ENCODE measurements around the gene NOL11.
"Not testable (repeated sequence)": the region's sequence is repeated elsewhere in the genome, so short reads cannot be mapped to it uniquely, and the experiment has no call there.

Gene NOL11

DNA sequence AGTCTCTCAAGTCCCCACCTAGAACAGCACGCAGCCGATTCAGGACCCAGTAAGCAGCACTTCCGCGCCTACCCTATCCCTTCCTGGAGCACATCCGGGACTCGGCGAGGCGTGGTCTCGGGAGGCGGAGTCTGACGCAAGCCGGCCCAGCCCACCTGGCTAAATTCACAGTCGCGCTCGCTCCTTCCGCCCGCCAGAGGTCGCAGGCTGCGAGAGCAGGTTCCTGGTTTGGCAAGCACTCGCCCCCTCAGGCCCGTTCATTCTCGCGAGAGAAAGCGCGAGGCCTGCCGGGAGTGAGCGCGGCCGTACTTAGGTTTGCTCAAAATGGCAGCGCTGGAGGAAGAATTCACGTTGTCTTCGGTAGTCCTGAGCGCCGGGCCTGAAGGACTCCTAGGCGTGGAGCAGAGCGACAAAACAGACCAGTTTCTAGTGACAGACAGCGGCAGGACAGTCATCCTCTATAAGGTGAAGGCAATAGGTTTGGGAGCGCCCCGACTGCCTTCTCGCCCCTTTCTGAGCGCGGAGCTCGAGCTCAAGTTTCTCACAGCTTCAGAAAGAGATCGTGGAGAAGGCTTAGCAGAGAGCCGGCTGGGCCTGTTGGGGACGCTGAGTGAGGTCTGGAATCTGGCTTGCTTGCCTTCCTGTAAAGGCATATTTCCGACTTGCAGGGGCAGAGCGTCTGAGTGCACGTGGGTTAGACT, at the start of gene NOL11:
Gene NOL11 (plus strand): TSS at position 313 of the 701 bp plus-strand sequence. CDS start 12 bp downstream, at position 325.
- peak; percentile 99 for DNase-seq (ENCODE audit: low read depth)

DNA sequence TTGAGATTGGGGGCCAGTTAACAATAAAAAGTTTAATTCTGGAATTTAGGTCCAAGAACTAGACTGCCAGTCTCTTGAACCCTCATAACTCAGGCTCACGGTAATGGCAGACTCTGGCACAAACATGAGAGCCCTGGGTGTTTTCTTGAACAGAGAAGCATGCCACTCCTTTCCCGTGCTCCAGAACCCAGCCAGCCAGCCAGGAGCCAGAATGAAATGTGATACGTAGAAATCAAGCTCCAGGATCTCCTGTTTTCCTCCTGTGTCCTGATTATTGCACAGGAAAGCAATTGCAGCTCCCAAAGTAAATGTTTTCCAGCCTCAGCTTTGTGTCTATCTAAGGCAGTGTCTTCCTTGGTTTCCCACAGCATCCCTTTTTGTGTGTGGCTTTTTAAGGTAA, 46.2 kb upstream of the NOL11 start:
- no peak for DNase-seq (ENCODE audit: low read depth)

DNA sequence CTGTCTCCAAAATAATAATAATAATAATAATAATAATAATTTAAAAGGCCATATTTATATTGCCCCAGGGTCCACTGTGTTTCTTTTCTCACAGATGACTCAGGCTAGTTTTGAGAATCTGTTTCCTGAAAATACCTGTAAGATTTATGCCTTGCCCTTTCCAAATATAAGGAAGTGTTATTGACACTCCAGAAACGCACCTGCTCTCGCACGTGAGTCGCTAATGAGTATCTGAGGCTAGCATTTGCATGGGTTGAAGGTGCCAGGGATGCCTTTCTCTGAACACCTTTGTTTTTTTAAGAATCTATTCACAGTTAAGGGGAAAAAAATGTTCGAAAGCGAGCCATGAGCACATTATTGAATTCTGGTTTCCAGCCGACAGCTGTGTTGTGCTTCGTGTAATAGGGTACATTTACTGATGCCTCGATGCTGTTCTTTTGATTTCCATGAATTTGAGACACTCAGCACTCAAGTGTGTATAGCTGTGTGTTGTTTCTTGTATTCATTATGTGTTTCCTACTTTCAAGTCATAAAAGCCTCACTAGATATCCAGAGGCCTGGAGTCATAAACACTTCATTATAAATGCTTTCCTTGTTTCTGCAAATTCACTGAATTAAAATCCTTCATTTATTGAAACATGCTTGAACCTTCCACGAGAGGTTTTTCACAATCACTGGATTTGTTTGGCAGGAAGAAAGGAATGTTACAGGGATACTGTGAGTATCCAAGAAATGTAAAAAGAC, 45.0 kb upstream of the NOL11 start:
- DNase-seq (ENCODE audit: low read depth), result no peak

DNA sequence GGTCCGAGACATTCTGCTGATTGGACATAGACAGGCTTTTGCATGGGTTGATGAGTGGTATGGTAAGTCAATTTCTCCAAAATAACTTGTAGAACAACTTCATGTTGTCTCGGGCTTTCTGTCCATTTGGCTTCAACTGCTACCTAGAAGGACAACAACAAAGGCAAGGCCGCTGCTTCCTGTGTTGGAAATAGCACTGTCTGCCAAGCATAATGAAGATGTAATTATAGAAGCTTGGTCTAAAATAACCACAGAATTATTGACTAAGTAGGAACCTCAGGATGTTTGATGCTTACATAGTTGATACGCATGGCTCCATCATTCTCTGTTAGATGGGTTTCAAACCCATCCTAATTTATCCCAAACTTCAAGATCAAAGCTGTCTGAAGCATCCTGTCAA, 42.3 kb upstream of the NOL11 start:
- DNase-seq (ENCODE audit: low read depth), result no peak

DNA sequence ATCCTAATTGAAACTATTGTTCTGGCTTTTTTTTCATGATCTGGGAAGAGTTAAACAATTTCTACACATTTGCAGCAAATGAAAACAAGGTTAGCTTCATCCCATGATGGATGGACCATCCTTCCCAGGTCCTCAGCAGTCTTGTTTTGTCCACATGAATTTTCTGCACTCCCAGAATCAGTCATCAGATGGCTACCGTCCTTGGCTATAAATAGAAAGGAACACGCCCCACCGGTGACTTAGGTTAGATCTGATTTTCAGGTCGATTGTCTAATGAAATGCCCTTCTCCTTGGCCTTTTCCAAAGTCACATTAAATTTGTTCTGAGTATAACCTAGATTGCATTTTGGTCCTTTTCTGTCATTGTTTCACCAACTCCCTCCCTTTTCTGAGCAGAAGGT, 41.4 kb upstream of the NOL11 start:
- DNase-seq (ENCODE audit: low read depth), result no peak

DNA sequence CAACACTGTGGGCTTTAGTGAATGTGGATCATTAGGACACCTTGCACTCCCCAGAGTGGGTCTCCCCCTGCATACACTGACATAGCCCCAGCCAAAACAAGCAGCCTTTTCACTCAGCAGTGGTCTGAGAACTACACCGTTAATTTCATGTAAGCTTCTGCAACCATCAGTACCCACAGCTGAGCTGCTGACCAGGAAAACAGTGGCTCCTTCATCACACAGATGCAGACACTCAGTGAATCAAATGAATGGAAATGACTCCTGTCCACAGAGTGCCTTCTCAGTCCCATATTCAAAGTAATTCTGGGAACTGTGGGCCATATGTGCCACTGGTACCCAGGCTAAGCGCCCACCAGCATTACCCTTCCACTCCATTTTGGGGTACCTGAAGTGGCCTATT, 39.3 kb upstream of the NOL11 start:
- no peak for DNase-seq (ENCODE audit: low read depth)

DNA sequence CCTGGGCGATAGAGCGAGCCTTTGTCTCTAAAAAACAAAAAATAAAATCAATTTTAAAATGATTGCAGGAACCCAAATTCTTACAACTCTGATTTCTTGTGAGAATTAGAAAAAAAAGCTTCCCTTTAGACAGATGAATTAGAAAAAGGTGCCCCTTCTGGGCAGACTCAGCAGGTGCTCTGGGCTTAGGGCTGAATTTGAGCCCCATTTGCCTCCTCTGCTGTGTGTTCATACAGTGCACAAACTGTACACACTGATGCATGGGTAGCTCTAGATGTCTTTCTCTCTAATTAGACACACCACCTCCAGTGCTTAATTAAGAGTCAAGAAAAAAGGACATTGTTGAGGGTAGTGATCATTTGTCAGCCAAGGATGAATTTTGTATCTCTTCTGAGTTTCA, 38.5 kb upstream of the NOL11 start:
- no peak for DNase-seq (ENCODE audit: low read depth)

DNA sequence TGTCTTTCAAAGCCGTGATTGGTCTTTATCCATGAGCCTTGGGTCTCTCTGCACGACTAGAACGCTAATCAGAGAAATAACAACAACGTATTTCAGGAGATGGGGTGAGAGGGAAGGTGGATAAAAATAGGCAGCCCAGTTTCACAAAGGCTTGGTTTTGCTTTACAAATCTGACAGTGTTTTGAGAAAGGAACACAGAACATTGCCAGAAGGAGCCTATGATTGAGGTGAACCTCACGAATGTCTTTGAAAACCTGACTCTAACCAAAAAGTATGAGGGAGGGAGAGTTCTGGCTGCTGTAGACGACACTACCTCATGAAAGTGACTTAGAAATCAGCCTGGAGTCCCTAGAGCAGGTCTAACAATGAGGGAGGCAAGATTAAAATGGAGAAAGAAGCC, 38.0 kb upstream of the NOL11 start:
- DNase-seq (ENCODE audit: low read depth), result no peak

DNA sequence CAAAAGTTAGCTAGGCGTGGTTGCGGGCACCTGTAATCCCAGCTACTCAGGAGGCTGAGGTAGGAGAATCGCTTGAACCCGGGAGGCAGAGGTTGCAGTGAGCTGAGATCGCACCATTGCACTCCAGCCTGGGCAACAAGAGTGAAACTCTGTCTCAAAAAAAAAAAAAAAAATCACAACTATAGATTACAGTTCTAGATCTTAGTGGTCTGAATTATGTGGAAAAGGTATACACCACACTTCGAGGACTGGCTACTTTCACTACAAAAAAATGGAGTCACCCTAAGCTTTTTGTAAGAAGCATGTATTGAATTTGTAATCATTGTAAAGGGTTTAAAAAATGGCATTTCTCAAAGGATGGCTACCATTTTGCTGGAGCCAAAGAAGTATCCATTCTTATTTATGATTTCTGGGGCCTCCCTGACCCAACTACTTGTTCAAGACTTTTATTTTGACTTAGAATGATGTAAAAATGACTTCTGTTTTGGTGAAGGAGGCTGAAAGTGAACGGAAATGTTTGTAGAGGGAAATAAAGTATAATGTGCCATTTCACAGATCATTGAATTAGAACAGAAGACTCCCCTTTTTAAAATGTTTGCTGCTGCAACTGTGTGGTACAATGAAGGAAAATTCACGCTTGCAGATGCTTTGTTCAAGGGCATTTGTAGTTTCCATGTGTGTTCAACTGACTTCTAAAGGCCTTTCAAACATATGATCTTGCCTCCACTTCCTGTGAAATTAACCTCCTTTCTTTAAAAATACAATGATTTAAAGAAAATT, 37.1 kb upstream of the NOL11 start:
- no peak for DNase-seq (ENCODE audit: low read depth)

DNA sequence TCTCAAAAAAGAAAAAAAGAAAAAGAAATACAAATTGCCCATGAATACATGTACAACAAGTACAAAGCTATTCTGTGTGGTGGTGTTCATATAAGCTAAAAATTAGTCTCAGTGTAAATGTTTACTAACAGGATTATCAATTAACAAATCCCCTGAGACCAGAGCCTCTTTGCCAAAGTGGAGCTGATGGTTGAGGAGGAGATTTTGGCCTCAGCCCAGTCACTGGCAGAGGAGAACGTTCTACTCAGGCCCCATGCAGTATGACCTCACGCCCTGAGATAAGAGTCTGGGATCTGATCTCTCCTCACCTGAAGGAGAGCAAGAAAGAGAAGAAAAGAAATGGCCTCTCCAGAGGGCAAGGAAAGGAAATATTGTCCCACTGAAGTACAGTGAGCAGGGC, 35.5 kb upstream of the NOL11 start:
- no peak for DNase-seq (ENCODE audit: low read depth)

DNA sequence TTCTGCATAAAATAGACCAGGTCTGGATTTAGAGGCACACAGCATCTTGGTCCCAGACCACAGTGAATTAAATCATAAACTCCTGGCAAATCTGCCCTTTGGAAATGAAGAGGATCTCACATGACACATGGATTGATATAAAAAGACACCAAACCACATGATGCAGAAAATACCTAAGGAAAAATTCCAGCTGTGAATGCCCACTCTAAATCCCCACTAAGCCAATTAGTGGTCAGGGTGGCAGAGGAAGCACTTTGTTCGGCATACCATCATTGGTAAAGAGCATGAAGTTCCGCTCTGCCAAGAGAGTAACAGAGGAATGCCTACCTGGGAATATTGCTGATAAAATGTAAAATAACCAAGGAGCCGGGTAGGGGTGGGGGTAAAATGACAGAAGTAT, 32.4 kb upstream of the NOL11 start:
- no peak for DNase-seq (ENCODE audit: low read depth)

DNA sequence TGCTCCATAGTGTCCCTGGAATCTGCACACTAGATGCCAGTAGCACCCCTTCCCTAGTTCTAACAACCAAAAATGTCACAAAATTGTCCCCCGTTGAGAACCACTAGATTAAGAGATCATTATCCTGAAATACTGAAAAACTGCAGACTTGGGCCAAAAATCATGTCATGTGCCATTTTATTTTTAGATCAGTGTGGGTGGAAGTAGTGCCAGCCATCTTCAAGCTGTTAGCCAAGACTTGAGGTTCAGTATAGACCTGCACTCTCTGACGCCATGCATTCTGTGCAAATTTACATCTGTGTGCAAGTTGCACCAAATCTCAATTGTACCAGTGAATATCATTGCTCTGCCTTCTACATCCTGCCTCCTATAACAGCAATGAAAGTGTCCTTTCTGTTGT, 31.5 kb upstream of the NOL11 start:
- DNase-seq (ENCODE audit: low read depth), result no peak

DNA sequence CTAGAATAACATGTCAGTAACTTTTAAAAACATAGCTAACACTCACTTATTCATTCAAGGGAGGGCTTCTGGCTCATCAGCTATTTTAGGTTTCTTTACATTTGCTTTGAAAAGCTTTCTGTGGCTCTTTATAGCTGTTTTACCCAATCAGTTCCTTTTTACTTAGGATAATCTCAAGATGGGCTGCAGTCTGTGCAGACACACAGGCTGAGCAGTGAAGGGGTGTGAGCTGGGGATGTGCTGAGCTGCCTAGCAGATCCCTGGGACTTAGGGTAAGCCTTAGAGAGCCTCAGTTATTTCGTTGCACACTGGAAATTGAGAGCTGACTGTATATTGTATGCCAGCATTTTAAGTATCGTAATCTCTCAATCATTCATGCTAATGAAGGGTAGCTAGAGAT, 30.2 kb upstream of the NOL11 start:
- DNase-seq (ENCODE audit: low read depth), result no peak

DNA sequence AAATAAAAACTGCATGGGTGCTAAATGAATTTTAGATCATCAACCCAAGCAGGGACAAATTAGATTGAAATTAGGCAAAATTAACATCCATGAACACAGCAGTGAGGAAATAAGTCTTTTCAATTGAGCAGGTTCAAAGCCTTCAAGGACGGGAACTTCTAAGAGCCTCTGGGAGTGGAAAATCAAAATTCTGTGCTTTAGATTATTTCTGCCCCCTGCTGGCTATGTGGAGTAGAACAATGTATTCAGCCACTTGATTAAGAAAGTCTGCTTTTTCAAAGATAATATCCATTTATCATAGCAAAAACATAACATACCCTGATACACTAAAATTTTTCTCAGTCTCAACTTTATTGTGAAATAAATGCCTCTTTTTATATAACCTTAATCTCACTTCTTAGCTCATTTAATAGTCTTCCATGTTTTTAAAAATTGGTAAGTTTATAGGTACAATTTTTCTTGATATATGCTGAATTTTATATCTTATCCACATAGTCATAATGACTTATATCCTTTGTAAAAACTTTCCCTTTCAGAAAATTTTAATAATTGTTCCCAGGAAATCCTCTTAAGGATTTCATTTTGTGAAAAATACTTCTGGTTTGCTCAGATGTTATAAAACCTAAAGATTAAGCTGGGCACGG, 28.1 kb upstream of the NOL11 start:
- no peak for DNase-seq (ENCODE audit: low read depth)

DNA sequence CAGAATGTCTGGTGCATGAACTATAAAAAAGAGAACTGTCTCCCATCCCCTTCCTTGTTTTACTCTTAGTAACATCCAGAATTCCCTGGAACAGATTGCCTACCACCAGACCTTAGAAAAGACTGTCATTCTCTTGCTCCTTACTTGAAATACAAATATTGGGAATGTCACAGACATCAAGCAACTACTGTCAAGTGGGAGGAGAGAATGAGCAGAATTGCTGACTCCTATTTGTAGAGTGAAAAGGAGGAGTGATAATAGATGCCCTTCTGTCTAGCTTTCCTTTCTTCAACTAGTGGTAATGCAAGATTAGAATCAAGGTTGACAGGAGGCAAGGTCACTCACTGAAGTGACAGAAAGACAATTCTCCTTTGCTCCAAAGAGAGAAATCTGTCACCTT, 23.9 kb upstream of the NOL11 start:
- no peak for DNase-seq (ENCODE audit: low read depth)

DNA sequence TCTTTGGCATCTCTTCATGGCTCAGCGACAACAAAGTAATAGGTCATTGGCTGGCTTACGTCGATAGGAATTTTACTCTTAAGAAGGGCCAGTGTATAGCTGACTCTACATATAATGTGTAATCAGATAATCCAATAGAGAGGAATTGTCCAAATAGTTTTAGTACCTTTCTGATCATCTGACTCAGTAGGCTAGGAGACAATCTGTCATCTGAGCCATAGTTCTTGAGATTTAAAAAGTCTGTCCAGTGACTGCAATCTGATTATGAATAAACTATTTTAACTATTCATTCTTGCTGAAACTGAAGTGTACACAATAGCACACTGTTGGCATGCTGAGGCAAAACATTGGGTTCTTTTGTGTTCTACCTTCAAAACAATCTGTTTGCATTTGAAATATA, 21.4 kb upstream of the NOL11 start:
- no peak for DNase-seq (ENCODE audit: low read depth)

DNA sequence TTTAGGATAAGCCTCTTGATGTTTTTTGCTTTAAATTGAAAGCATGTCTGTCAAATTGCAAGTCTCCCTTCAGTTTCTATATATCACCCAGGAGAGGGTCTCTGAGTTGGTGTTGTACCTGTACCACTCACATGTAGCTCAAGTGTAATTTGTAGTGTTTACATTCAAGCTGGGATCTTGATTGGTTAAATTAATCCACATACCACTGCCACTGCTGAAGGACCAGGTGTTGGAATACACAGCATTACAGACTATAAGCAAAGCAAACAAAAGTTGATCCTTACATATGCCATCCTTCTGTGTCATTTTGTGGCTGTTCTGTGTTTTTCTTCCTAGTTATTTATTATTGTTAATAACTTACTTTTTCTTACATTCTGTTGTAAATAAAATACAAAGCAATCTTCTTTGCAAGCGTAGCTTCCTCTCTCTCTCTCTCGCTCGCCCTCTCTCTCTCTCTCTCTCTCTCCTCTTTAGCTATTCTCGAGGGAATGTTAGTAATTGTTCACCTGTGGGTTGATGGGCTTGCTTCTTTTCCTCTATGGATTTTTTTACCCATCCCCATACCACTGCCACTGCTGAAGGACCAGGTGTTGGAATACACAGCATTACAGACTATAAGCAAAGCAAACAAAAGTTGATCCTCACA, 20.8 kb upstream of the NOL11 start:
- no peak for DNase-seq (ENCODE audit: low read depth)

DNA sequence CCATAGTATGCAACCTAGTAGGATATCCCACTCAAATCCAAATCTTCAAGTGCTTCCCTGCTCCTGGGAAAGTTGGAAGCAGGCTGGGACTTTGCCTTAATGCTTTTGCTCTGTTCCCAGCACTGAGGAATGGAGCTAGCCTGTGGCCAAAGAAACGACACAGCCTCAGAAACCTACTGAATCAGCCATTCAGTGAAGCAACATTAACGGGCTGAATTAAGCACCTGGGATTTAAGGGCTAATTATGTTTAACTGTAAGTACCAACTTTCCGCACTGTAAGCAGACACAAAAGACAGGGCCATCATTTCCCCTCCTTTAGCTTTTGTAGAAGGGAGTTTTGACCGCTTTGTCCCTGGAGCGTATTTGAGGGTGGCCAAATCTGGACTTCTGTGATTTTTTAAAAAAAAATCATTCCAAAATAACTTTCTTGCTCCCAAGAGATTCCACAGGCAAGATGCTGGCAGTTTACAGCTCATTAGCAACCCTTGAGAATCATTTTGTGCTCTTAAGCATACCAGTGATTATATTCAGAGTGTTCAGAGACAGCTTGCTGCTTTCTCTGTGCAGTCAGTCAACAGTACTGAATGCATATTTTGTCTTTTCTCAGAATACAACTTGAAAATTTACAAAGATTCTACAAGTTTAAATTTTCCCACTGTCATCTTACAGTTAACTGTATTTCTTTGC, 17.6 kb upstream of the NOL11 start:
- DNase-seq (ENCODE audit: low read depth), result no peak

DNA sequence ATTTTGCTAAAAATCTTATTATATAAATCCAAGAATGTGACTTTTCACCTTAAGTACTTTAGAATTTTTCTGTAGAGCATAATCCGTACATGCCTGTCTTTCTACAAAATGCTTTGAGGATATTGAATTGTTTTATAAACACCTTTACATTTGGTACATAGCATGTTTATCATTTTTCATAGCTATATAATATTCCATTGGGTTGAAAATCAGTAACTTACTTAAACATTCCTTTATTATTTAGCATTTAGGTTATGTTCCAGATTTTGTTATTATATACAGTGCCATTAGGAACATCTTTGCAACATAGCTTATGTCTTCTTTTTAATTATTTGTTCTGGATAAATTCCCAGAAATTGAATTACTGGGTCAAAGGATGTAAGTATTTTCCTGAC, 17.0 kb upstream of the NOL11 start:
- no peak for DNase-seq (ENCODE audit: low read depth)

DNA sequence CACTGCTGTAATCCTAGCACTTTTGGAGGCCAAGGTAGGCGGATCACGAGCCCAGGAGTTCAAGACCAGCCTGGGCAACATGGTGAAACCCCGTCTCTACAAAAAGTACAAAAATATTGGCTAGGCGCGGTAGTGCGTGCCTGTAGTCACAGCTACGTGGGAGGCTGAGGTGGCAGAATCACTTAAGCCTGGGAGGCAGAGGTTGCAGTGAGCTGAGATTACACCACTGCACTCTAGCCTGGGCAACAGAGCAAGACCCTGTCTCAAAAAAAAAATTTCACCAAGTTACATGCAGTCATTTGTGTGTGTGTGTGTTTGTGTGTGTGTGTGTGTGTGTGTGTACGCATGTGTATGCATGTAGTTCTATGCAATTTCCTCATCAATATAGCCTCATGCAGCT, 14.9 kb upstream of the NOL11 start:
- DNase-seq (ENCODE audit: low read depth), result not testable (repeated sequence)

DNA sequence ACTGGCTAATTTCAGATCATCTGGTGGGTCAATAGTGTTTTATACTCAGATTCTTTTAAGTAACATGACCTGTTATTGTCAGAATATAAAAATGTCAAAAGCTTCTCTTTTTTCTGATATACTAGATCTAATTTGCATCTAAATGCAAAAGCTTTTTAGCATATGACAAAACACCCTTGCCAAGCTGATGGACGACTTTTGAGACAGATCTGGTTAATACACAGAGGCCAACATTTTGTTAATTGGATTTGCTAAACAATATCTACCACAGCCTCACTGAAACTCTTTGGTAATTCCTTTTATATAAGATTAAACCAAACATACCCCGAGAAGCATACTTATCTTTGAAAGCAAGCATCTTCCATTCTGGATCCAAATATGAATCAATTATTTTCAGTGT, 10.3 kb upstream of the NOL11 start:
- DNase-seq (ENCODE audit: low read depth), result no peak

DNA sequence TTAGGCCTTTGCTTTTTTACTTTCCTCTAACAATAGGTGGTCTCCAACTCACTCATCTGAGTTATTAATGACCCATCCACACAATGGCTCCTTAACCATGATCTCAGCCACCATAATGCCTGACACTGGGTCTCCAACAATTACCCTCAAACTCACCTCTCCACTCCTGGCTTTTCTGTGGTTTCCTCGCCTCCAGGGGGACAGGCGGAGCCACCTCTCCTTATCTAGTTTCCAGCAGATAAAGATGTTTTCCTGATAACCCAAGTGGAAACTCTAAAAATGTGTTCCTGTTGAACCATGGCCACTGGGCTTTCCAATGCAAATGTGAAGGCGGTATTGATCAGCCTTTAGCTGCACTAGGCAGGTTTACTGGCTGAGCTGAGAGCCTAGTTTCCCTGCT, 9.4 kb upstream of the NOL11 start:
- DNase-seq (ENCODE audit: low read depth), result no peak

Measured in stimulated activated CD8-positive, alpha-beta memory T cell treated with anti-CD3 and anti-CD28 coated beads, Interleukin-4, amount 100 ng/mL, for 24 hours (primary cell).